DOHH2 (cell line): ENCODE data around the gene LCN10.
"Not testable (repeated sequence)": the region's sequence is repeated elsewhere in the genome, so short reads cannot be mapped to it uniquely, and the experiment has no call there.

Experiments
- H3F3A ChIP-seq: fragments of 200-600 bp; sonication (generic), shearing (Covaris generic); 2 replicates; pipeline ENCODE4 v1.6.0; 2016; ENCODE audit warnings: antibody characterized with exemption, mild to moderate bottlenecking; ENCODE audit not compliant: control insufficient read depth, insufficient read depth
- H3K27ac ChIP-seq: fragments of 200-600 bp; sonication (generic); 2 replicates; pipeline ENCODE4 v1.5.1; 2014; ENCODE audit warnings: low read depth, mild to moderate bottlenecking, low read length, moderate library complexity
- H3K27me3 ChIP-seq: fragments of 200-600 bp; sonication (generic); 2 replicates; pipeline ENCODE4 v1.6.1; 2014; ENCODE audit warnings: mild to moderate bottlenecking, low read length, mixed read lengths; ENCODE audit not compliant: control insufficient read depth
- H3K36me3 ChIP-seq: fragments of 200-600 bp; sonication (generic); 2 replicates; pipeline ENCODE4 v1.6.1; 2014; ENCODE audit warnings: mild to moderate bottlenecking, low read length, moderate library complexity, mixed read lengths; ENCODE audit not compliant: control insufficient read depth
- H3K4me1 ChIP-seq: fragments of 200-600 bp; sonication (generic); 2 replicates; pipeline ENCODE4 v1.6.1; 2014; ENCODE audit warnings: mild to moderate bottlenecking, low read length, mixed read lengths; ENCODE audit not compliant: control insufficient read depth
- H3K4me2 ChIP-seq: fragments of 200-600 bp; sonication (generic); 2 replicates; pipeline ENCODE4 v1.6.0; 2014; ENCODE audit warnings: mild to moderate bottlenecking, low read length, moderate library complexity
- H3K4me3 ChIP-seq: fragments of 200-600 bp; sonication (generic); 2 replicates; pipeline ENCODE4 v1.5.1; 2014; ENCODE audit warnings: mild to moderate bottlenecking, low read length, mixed read lengths
- H3K79me2 ChIP-seq: fragments of 200-600 bp; sonication (generic); 2 replicates; pipeline ENCODE4 v1.6.1; 2014; ENCODE audit warnings: mild to moderate bottlenecking, low read length, mixed read lengths; ENCODE audit not compliant: control insufficient read depth
- H3K9me2 ChIP-seq: fragments of 200-600 bp; sonication (generic); replicated peaks from 2 replicates; pipeline ENCODE4 v1.6.1; 2014; ENCODE audit warnings: mild to moderate bottlenecking, low read length, mixed read lengths; ENCODE audit not compliant: control insufficient read depth
- H3K9me3 ChIP-seq: fragments of 200-600 bp; sonication (generic); 2 replicates; pipeline ENCODE4 v1.6.1; 2014; ENCODE audit warnings: antibody characterized with exemption, low read length, mixed read lengths; ENCODE audit not compliant: control insufficient read depth, insufficient read depth
- H4K20me1 ChIP-seq: fragments of 200-600 bp; sonication (generic); 2 replicates; pipeline ENCODE4 v1.6.0; 2014; ENCODE audit warnings: low read depth, mild to moderate bottlenecking, antibody characterized with exemption, low read length, moderate library complexity; ENCODE audit not compliant: control insufficient read depth, insufficient read depth
- CTCF ChIP-seq: fragments of 200-600 bp; sonication (generic); IDR thresholded peaks from one replicate; pipeline ENCODE4 v1.5.1; 2014; ENCODE audit warnings: antibody characterized with exemption, mild to moderate bottlenecking, low read depth, low read length; ENCODE audit not compliant: poor library complexity, severe bottlenecking
- EZH2phosphoT487 ChIP-seq: fragments of 200-600 bp; sonication (generic); IDR thresholded peaks from 2 replicates; pipeline ENCODE4 v1.6.1; 2017; ENCODE audit warnings: borderline replicate concordance, mild to moderate bottlenecking, antibody characterized with exemption, low read length, moderate library complexity, mixed read lengths

The LCN10 gene

GRCh38 chr9:136786451-136786850 is 43.7 kb upstream of the LCN10 start:
- no peaks in the 10 kb centered on the region for H3F3A ChIP-seq
- H3K79me2 ChIP-seq = peaks cover 2% of the 10 kb centered on the region; the same call in 1 of the 2 replicates
- peaks cover 14% of the 10 kb centered on the region for H3K4me1 ChIP-seq
- no peak for TF ChIP-seq CTCF
- TF ChIP-seq EZH2phosphoT487 = no peak
- no peak overlapping the region for H3K4me3 ChIP-seq
- no peaks in the 10 kb centered on the region for H3K9me3 ChIP-seq
- H3K27me3 ChIP-seq = peaks cover 19% of the 10 kb centered on the region
- H3K27ac ChIP-seq = no peak overlapping the region
- no peaks in the 10 kb centered on the region for H4K20me1 ChIP-seq
- H3K4me2 ChIP-seq = no peak overlapping the region
- H3K36me3 ChIP-seq = no peaks in the 10 kb centered on the region
- no peaks in the 10 kb centered on the region for H3K9me2 ChIP-seq

GRCh38 chr9:136785565-136786355 is 43.0 kb upstream of the LCN10 start:
- H3K36me3 ChIP-seq, H3K79me2 ChIP-seq, H3K4me3 ChIP-seq, H3K27ac ChIP-seq, H3K9me3 ChIP-seq, H3K4me2 ChIP-seq, H3F3A ChIP-seq, H4K20me1 ChIP-seq, H3K9me2 ChIP-seq: not testable (repeated sequence)
- Histone ChIP-seq H3K4me1 (peaks cover 11% of the 10 kb centered on the region), H3K27me3 (peaks cover 19% of the 10 kb centered on the region)

- H3K4me2 ChIP-seq = no peak overlapping the region
- no peaks in the 10 kb centered on the region for H3K79me2 ChIP-seq
- no peaks in the 10 kb centered on the region for H3K9me3 ChIP-seq
- no peaks in the 10 kb centered on the region for H3K9me2 ChIP-seq
- TF ChIP-seq CTCF = no peak
- no peak for TF ChIP-seq EZH2phosphoT487
- no peaks in the 10 kb centered on the region for H3K36me3 ChIP-seq
- peaks cover 6% of the 10 kb centered on the region for H3K4me1 ChIP-seq
- H3F3A ChIP-seq = no peaks in the 10 kb centered on the region
- H3K4me3 ChIP-seq = no peak overlapping the region
- no peaks in the 10 kb centered on the region for H4K20me1 ChIP-seq
- H3K27me3 ChIP-seq = peaks cover 21% of the 10 kb centered on the region
- no peak overlapping the region for H3K27ac ChIP-seq
Observed at GRCh38 chr9:136784997-136785361, 42.2 kb upstream of the LCN10 start.

GRCh38 chr9:136784249-136784996 is 41.7 kb upstream of the LCN10 start:
- Histone ChIP-seq H3K9me2 (no peaks in the 10 kb centered on the region), H3F3A (no peaks in the 10 kb centered on the region), H3K27me3 (peaks cover 23% of the 10 kb centered on the region), H3K27ac (no peak overlapping the region), H3K36me3 (no peaks in the 10 kb centered on the region), H3K4me2 (no peak overlapping the region), H3K79me2 (no peaks in the 10 kb centered on the region), H3K9me3 (no peaks in the 10 kb centered on the region), H3K4me1 (peaks cover 6% of the 10 kb centered on the region), H4K20me1 (no peaks in the 10 kb centered on the region), H3K4me3 (no peak overlapping the region)
- peak; percentile 57 for TF ChIP-seq CTCF
- TF ChIP-seq EZH2phosphoT487 = no peak
